Effector memory CD4-positive, alpha-beta T cell (primary cell): ENCODE measurements around the gene TMEM144.

Experiments
- DNase-seq, 3 donors: peaks; one replicate each; pipeline ENCODE4 v3.0.0-alpha.2; 2020
- H3K27ac ChIP-seq: 2 replicates; pipeline ENCODE4 v1.7.0; 2013; ENCODE audit warnings: mild to moderate bottlenecking, low read length, moderate library complexity; ENCODE audit not compliant: insufficient read depth, poor library complexity, severe bottlenecking
- H3K27me3 ChIP-seq: replicated peaks from 2 replicates; pipeline ENCODE4 v1.7.0; 2013; ENCODE audit warnings: mild to moderate bottlenecking, low read length; ENCODE audit not compliant: insufficient read depth, control insufficient read depth, poor library complexity, severe bottlenecking
- H3K36me3 ChIP-seq: 2 replicates; pipeline ENCODE4 v1.7.0; 2013; ENCODE audit warnings: mild to moderate bottlenecking, low read length, moderate library complexity; ENCODE audit not compliant: control insufficient read depth, insufficient read depth
- H3K4me1 ChIP-seq: 2 replicates; pipeline ENCODE4 v1.7.0; 2013; ENCODE audit warnings: low read length, mild to moderate bottlenecking; ENCODE audit not compliant: control insufficient read depth, insufficient read depth, poor library complexity, severe bottlenecking
- H3K4me3 ChIP-seq: 2 replicates; pipeline ENCODE4 v1.7.0; 2013; ENCODE audit warnings: low read length, low read depth, mild to moderate bottlenecking; ENCODE audit not compliant: insufficient read depth, poor library complexity, severe bottlenecking
- H3K9me3 ChIP-seq: 2 replicates; pipeline ENCODE4 v1.7.0; 2013; ENCODE audit warnings: mild to moderate bottlenecking, low read length, moderate library complexity; ENCODE audit not compliant: control insufficient read depth

TMEM144 gene

DNA sequence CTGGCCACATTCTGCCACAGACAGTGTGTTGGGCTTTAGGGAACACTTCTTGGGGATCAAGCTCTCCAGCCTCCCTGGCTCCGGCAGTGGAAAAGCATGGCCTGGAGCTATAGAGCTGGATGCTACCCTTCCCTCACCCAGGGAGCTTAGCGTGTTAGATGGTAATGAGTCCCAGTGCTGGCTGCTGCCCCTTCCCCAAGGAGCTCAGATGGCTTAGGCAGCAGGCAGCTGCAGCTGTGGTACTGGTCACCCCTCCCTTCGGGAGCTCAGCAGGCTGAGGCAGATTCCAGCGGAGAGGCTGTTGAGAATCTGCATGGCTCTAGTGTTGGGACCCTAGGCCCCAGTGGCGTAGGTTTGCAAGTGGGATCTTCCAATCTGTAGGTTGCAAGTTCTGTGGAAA is 19.5 kb downstream of the TMEM144 start:
- Histone ChIP-seq H3K4me1 (no peaks in the 10 kb centered on the region), H3K4me3 (no peak overlapping the region), H3K27ac (no peak overlapping the region), H3K27me3 (no peaks in the 10 kb centered on the region), H3K36me3 (no peaks in the 10 kb centered on the region), H3K9me3 (no peaks in the 10 kb centered on the region)
- no peak for DNase-seq

- Histone ChIP-seq H3K36me3 (no peaks in the 10 kb centered on the region), H3K27me3 (no peaks in the 10 kb centered on the region), H3K9me3 (no peaks in the 10 kb centered on the region), H3K4me3 (no peak overlapping the region), H3K27ac (no peak overlapping the region), H3K4me1 (no peaks in the 10 kb centered on the region)
- no peak for DNase-seq
Measured at GRCh38 chr4:158234671-158235070, 24.4 kb downstream of the TMEM144 start.

- no peaks in the 10 kb centered on the region for H3K4me1 ChIP-seq
- no peaks in the 10 kb centered on the region for H3K27me3 ChIP-seq
- no peaks in the 10 kb centered on the region for H3K36me3 ChIP-seq
- no peak overlapping the region for H3K27ac ChIP-seq
- no peak overlapping the region for H3K4me3 ChIP-seq
- DNase-seq: no peak
- no peaks in the 10 kb centered on the region for H3K9me3 ChIP-seq
Measured at GRCh38 chr4:158236304-158237030, 26.2 kb downstream of the TMEM144 start.

GRCh38 chr4:158238575-158238974 is 28.3 kb downstream of the TMEM144 start:
- Histone ChIP-seq H3K27me3 (no peaks in the 10 kb centered on the region), H3K9me3 (no peaks in the 10 kb centered on the region), H3K27ac (no peak overlapping the region), H3K4me1 (no peaks in the 10 kb centered on the region), H3K36me3 (no peaks in the 10 kb centered on the region), H3K4me3 (no peak overlapping the region)
- DNase-seq: no peak

GRCh38 chr4:158239196-158239595 is 28.9 kb downstream of the TMEM144 start:
- Histone ChIP-seq H3K36me3 (no peaks in the 10 kb centered on the region), H3K9me3 (no peaks in the 10 kb centered on the region), H3K4me3 (no peak overlapping the region), H3K27me3 (no peaks in the 10 kb centered on the region), H3K27ac (no peak overlapping the region), H3K4me1 (no peaks in the 10 kb centered on the region)
- no peak for DNase-seq

GRCh38 chr4:158243071-158243470 is 32.8 kb downstream of the TMEM144 start:
- Histone ChIP-seq H3K27ac (no peak overlapping the region), H3K9me3 (no peaks in the 10 kb centered on the region), H3K27me3 (no peaks in the 10 kb centered on the region), H3K4me3 (no peak overlapping the region), H3K36me3 (no peaks in the 10 kb centered on the region), H3K4me1 (no peaks in the 10 kb centered on the region)
- no peak for DNase-seq

DNA sequence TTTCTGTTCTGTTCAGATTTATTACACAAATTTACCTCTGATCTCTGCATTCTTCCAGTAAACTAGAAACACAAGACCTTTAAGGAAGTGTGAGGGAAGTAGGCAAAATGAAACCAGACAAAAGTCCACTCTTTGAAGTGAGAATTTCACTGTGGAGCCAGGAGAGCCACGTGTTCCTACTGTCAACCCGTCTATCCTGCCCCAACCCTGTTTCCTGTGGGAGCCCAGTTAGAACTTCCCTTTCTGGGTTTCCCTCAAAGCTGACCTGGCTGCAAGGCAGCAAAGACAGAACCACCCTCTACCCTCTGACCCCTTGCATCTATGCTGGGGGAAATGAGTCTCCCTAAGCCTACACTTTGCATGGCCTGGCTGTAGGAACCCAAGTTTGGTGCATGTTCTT is 40.0 kb downstream of the TMEM144 start:
- Histone ChIP-seq H3K27ac (no peak overlapping the region), H3K27me3 (no peaks in the 10 kb centered on the region), H3K9me3 (no peaks in the 10 kb centered on the region), H3K4me3 (no peak overlapping the region), H3K4me1 (no peaks in the 10 kb centered on the region), H3K36me3 (no peaks in the 10 kb centered on the region)
- no peak for DNase-seq

- H3K9me3 ChIP-seq: no peaks in the 10 kb centered on the region
- no peaks in the 10 kb centered on the region for H3K36me3 ChIP-seq
- H3K4me3 ChIP-seq: no peak overlapping the region
- no peak overlapping the region for H3K27ac ChIP-seq
- no peaks in the 10 kb centered on the region for H3K27me3 ChIP-seq
- DNase-seq: peak in 1 of 3 donors; percentile 9
- no peaks in the 10 kb centered on the region for H3K4me1 ChIP-seq
Measured at GRCh38 chr4:158253350-158253980, 43.2 kb downstream of the TMEM144 start.

GRCh38 chr4:158254292-158254691 is 44.0 kb downstream of the TMEM144 start:
- H3K9me3 ChIP-seq: no peaks in the 10 kb centered on the region
- no peak for DNase-seq
- H3K4me3 ChIP-seq: no peak overlapping the region
- no peaks in the 10 kb centered on the region for H3K36me3 ChIP-seq
- no peaks in the 10 kb centered on the region for H3K4me1 ChIP-seq
- no peaks in the 10 kb centered on the region for H3K27me3 ChIP-seq
- no peak overlapping the region for H3K27ac ChIP-seq

DNA sequence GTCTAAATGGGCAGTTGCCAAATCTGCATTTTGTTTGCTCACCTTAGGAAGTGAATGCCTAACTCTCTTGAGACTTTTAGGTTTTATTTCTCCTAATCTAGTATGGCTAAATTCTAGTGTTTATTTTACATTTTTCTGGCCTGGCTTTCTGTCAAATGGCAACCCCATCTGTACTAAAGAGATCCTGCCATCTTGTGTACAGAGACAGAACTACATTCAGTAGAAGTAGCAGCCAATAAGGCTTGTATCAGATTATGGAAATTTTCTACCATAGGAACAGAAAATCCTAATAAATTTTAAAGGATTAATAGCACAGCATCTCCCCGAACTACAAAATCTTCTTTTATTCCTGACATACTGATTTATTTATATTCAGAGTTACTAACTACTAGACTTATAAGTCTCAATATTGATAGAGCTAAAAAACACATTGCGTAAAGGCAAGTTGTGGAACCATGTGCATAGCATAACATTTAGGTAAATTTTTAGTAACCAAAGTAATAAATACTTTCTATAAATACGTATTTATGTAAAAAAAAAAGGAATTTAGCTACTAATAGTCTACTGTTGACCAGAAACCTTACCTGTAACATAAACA is 45.5 kb downstream of the TMEM144 start:
- H3K27ac ChIP-seq: no peak overlapping the region
- H3K4me3 ChIP-seq: no peak overlapping the region
- H3K36me3 ChIP-seq: no peaks in the 10 kb centered on the region
- H3K9me3 ChIP-seq: no peaks in the 10 kb centered on the region
- no peaks in the 10 kb centered on the region for H3K4me1 ChIP-seq
- H3K27me3 ChIP-seq: no peaks in the 10 kb centered on the region
- DNase-seq: no peak
